ENCODE measurements around the gene EPHB1.
"Not testable (repeated sequence)": the region's sequence is repeated elsewhere in the genome, so short reads cannot be mapped to it uniquely, and the experiment has no call there.

The EPHB1 gene

DNA sequence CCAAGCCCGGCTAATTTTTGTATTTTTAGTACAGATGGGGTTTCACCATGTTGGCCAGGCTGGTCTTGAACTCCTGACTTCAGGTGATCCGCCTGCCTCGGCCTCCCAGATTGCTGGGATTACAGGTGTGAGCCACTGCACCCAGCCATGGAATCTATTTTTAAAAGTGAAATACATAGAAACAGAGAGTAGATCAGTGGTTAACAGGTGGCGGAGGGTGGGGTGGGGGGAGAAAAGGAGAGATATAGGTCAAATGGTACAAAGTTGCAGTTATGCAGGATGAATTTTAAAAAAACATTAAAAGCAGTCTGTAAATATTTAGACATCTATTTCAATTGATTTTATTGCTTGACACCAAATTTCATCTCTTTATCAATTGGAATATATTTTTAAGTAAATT lies 6.8 kb upstream of the EPHB1 start:
- DNase-seq, result not testable (repeated sequence)

GRCh38 chr3:134790065-134790464 lies 5.0 kb upstream of the EPHB1 start:
- DNase-seq, result no peak

DNA sequence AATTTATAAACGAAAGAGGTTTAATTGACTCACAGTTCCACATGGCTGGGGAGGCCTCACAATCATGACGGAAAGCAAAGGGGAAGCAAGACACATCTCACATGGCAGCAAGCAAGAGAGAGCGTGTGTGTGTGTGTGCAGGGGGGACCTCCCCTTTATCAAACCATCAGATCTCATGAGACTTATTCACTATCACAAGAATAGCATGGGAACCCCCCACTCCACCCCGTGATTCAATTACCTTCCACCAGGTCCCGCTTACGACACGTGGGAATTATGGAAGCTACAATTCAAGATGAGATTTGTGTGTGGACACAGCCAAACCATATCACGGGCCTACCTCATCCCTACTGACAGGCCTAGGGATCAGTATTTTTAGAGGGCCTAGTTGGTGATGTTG lies 3.1 kb upstream of the EPHB1 start:
- DNase-seq, result no peak

DNA sequence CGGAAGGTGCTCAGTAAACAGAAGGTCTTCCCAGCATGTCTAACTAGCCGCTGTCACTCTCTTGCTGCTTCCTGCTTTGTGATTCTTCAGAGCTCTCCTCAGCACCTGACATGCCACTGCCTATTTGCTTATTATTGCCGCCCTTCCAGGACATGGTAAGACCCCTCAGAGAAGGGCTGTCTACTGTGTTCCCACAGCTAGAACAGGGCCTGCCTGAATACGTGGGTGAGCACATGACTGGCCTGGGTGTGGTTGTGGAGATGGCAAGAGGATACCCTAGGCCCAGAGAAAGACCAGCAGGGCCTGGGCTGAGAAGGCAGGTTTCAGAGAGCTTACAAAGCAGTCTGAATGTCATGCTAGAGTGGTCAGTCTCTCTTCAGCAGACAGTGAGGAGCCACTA lies 2.4 kb upstream of the EPHB1 start:
- DNase-seq, result no peak

GRCh38 chr3:134793562-134793961 lies 1.5 kb upstream of the EPHB1 start:
- DNase-seq, result no peak

DNA sequence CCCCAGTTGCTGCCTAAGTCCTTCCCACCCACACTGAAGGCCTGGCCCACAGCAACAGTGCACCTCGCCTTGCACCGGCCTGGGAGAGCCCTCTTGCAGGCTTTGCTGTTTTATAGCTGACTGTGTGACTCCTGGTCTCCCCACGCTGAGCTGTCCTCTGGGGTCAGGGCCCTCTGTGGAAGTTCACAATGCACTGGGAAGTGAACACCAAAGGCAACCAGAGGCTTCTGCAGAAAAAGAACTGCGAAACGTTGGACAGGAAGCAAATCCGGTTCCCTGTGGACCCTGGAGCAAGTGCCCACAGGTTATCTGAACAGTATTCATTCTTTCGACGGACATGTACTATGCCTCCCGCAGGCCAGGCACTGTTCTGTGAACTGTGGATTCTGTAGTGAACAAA lies 737 bp upstream of the EPHB1 start:
- no peak for DNase-seq

- no peak for DNase-seq
Measured at GRCh38 chr3:134795746-134796280, 753 bp downstream of the EPHB1 start.

DNA sequence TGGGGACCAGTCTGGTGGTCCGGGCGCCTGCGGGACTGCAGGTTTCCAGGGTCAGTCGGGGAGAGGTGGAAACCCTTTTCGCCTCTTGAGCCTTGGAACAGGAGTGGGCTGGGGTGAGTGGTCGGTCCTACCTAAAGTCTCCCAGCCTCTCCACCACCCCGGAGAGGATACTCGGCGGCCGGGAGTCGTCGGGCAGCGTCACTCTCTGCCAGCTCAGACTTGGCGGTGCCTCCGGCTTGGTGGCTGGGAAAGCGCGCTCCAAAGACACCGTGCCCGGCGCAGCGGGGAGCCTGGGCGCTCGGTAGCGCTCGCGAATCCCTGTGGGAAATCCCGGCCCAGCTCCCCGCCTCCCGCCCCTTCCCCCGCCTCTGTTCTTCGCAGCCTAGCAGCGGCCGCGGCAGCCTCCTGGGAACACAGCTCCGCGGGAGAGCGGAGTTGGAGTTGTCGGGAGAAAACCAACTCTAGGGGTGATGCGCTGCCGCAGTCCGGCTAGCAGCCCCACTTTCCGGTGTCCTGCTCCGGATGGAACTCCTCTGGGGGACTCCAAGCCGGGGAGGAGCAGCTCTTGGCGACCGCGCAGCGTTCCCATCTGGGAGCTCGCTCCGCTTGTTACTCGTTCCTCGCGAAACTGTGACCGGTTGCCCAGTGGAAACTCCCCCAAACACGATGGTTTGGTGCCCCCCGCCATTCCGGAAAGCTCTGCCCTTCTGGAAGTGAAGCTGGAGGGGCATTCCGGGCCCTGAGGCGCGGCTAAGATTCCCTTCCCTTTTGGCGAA lies 1.4 kb downstream of the EPHB1 start:
- DNase-seq, result no peak

- no peak for DNase-seq
Measured at GRCh38 chr3:134797057-134797740, 2.1 kb downstream of the EPHB1 start.

- no peak for DNase-seq
Measured at GRCh38 chr3:134797741-134798451, 2.8 kb downstream of the EPHB1 start.

GRCh38 chr3:134798681-134799311 lies 3.7 kb downstream of the EPHB1 start:
- DNase-seq, result peak; percentile 59

DNA sequence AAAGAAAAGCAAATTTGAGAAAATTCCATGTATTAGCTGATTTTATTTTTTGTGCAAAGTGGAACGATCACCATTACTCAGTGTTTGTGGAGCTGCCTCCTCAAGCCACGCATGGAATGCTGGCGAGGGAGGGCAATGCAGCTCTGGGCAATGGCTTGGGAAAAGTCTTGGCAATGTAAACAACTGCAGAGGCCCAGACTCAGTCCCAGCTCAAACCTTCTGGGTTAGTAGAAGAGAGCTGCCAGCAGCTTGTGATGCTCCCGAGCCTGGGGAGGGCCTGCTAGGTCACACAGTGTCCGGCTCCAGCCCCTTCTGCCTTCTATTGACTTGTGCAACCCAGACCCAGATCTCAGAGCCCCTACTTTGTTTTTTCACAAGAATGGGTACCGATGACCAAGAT lies 4.3 kb downstream of the EPHB1 start:
- DNase-seq, result peak; percentile 13

DNA sequence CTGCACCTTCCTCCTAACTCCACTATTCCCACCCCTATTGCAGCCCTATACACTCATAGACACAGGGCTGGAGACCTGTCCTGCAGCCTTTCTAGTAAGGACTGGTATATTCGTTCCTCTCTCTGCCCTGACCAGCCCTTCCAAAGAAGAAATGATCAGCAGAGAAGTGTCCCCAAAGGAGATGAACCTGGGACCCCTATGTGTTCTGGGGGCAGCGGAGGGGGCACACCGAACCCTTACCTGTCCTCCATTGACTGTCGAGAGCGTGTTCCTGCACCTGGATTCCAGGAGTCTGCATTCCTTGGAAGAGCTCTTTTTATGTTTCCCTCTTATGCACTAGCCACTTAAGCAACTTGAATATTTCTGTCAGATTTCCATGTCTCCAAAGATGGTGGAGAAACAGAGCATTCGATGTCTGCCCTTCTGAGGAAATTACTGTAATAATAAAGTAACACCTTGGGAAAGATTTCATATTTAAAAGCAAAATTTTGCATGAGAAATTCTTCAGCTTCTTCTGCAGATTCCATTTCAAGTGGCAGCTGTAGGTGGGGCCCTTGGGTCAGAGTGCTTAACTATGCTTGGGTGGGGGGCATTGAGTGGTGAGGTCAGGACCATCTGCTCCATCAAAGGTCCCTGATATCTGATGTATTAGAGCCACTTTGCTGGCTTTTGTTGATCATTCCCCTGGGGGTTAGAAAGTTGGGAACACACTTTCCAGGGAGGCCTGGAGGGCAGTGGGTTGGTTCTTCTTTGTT lies 6.3 kb downstream of the EPHB1 start:
- no peak for DNase-seq

DNA sequence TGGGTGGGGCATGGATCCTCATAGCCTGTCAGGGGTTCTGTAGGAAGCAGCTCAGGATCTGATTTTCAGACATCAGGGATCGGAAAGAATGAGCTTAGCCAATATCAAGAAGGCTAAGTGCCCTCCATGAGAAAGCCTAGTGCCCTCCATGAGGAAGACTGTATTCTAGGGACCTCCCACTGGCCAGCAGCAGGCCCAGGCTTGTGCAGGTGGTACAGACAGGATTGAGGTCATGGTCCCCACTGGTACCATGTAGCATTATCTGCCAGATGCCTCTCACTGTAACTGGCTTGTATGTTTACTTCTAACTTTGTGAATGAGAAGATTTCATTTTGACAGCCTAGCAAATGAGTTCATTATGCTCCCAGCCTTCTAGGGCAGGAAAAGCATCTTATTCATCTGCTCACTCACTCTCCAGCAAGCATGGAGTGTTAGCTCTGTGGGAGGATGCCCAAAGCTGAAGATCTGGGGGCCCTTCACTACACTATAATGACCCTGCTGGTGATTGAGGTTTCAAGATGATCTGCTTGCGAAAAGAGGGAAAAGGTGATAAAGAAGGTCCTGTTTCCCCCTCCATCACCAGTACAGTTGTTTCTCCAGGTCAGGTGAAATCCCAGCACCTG lies 7.5 kb downstream of the EPHB1 start:
- DNase-seq, result no peak

GRCh38 chr3:134803051-134803505 lies 8.0 kb downstream of the EPHB1 start:
- no peak for DNase-seq

DNA sequence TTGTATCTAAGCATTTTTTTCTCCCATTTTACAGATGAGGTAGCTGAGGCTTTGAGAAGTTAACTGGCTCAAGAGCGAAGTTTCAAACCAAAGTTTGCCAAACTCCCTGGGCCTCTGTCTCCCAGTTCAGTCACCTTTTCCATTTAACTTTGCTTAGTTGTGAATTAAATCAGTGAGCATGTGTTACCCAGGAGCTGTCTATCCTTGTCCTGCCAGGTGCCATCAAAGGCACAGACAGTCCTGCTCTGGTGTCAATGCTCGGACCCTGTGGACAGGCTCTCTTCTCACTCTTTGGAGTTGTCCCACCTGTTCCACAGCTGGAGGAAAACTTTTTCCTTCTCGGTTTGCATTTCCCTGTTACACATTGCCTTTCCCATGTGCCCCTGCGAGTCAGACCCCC lies 8.6 kb downstream of the EPHB1 start:
- no peak for DNase-seq

- no peak for DNase-seq
Measured at GRCh38 chr3:134804508-134805480, 9.7 kb downstream of the EPHB1 start.

GRCh38 chr3:134807189-134807588 lies 12.1 kb downstream of the EPHB1 start:
- DNase-seq, result no peak

DNA sequence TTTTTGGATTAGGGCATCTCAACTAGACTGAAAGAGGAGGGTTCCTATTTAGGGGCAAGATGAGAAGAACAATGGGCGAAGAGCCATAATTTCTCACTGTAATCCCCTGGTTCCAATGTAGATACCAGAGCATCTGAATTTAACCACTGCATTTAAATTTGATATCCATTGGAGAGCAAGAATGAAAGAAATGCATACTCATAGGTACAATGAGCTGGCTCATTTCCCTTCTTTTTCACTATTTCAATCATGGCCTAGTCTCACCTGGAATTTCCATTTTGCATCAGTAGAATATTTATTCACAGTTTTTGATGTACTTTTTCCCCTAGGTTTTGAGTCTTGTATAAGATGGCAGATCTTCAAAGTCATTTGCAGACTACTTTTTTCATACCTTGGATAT lies 13.8 kb downstream of the EPHB1 start:
- DNase-seq, result no peak

DNA sequence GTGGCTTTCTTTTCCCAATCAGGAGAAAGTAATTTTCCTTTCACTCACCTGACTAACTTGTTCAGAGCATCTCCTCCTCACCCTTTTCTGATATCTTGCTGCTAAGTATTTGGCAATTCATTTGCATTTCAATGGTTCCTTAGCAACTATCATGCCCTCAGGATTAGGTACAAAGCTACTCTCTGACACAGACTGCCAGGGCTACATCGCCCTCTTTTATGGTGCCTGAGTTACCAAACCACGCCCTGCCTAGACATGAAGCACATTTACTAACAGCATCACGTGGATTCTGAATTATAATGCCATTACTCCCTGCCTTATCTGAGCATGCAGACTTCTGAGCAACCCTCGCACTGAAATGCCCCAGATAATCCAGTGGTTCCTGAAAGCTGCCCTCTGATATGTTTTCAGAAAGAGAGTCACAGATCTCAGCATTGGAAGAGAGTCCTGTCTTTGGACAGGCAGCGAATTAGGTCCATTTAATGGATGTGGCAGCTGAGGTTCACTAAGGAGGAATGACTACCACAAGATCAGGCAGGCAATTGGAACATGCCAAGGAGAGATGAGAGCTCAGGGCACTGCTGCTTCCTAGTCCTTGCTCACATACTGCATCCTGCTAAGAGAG lies 14.5 kb downstream of the EPHB1 start:
- no peak for DNase-seq

All from activated effector memory CD4-positive, alpha-beta T cell treated with anti-CD3 and anti-CD28 coated beads, Interleukin-2, amount 50 U/mL, for 16 hours (primary cell).